OCI-LY7 (cell line): ENCODE data around the gene SPATA17. TPM values are rescaled to one million over a fixed set of nuclear protein-coding genes. Genes with fewer than 3 reads are reported as not detected.

Source experiments
- BruUV-seq: library from RNA; stranded (reverse); fragments of 400-500 nt; replicated peaks from 2 replicates; lab custom pipeline; 2021; lab: Mats Ljungman, UMichigan
- CTCF ChIA-PET: fragments of 300-600 bp; sonication (Branson Sonifier 250); formaldehyde crosslinking; loops from one replicate; lab custom pipeline; 2022; ENCODE audit warnings: antibody characterized with exemption; ENCODE audit not compliant: unreplicated experiment; lab: Charles Lee
- POLR2A ChIA-PET: fragments of 300-600 bp; sonication (Branson Sonifier 250); formaldehyde crosslinking; loops from one replicate; lab custom pipeline; 2022; ENCODE audit warnings: antibody characterized with exemption; lab: Charles Lee
- DNase-seq: peaks from one replicate; pipeline ENCODE4 v3.0.0-alpha.2; 2015; ENCODE audit warnings: low spot score
- H2AFZ ChIP-seq: fragments of 200-600 bp; sonication (generic), shearing (Covaris generic); 2 replicates; pipeline ENCODE4 v1.6.1; 2014; ENCODE audit warnings: mild to moderate bottlenecking, antibody characterized with exemption, low read length, moderate library complexity
- H3K27ac ChIP-seq: fragments of 200-600 bp; sonication (generic); 2 replicates; pipeline ENCODE4 v1.5.1; 2014; ENCODE audit warnings: mixed run types, low read depth, mild to moderate bottlenecking, moderate library complexity, low read length, inconsistent platforms; ENCODE audit not compliant: poor library complexity, severe bottlenecking
- H3K36me3 ChIP-seq: fragments of 200-600 bp; sonication (generic); 2 replicates; pipeline ENCODE4 v1.6.1; 2014; ENCODE audit warnings: mild to moderate bottlenecking, antibody characterized with exemption, low read length, moderate library complexity, mixed read lengths; ENCODE audit not compliant: insufficient read depth
- H3K4me1 ChIP-seq: fragments of 200-600 bp; sonication (generic); 2 replicates; pipeline ENCODE4 v1.5.1; 2014; ENCODE audit warnings: mild to moderate bottlenecking, low read length; ENCODE audit not compliant: insufficient read depth, poor library complexity, severe bottlenecking
- H3K4me2 ChIP-seq: fragments of 200-600 bp; sonication (generic); 2 replicates; pipeline ENCODE4 v1.6.1; 2014; ENCODE audit warnings: mild to moderate bottlenecking, low read length
- H3K4me3 ChIP-seq: fragments of 200-600 bp; sonication (generic); 2 replicates; pipeline ENCODE4 v1.5.1; 2014; ENCODE audit warnings: mild to moderate bottlenecking, low read depth, low read length; ENCODE audit not compliant: poor library complexity, severe bottlenecking
- H3K79me2 ChIP-seq: fragments of 200-600 bp; sonication (generic); 2 replicates; pipeline ENCODE4 v1.6.1; 2016; ENCODE audit warnings: low read depth, mild to moderate bottlenecking, low read length, moderate library complexity, mixed read lengths; ENCODE audit not compliant: insufficient read depth
- H3K9me2 ChIP-seq: fragments of 200-600 bp; sonication (generic); 2 replicates; pipeline ENCODE4 v1.6.1; 2016; ENCODE audit warnings: mild to moderate bottlenecking, low read length, mixed read lengths; ENCODE audit not compliant: insufficient read depth
- H3K9me3 ChIP-seq: fragments of 200-600 bp; sonication (generic); 2 replicates; pipeline ENCODE4 v1.6.1; 2014; ENCODE audit warnings: mild to moderate bottlenecking, mixed run types, low read length, mixed read lengths
- H4K20me1 ChIP-seq: fragments of 200-600 bp; sonication (generic); 2 replicates; pipeline ENCODE4 v1.6.1; 2014; ENCODE audit warnings: mild to moderate bottlenecking, antibody characterized with exemption, low read length, moderate library complexity, mixed read lengths; ENCODE audit not compliant: insufficient read depth
- CTCF ChIP-seq: fragments of 200-600 bp; sonication (generic); conservative IDR thresholded peaks from 2 replicates; pipeline ENCODE4 v1.5.1; 2014; ENCODE audit warnings: mild to moderate bottlenecking, antibody characterized with exemption, low read length, moderate library complexity, mixed read lengths
- EZH2phosphoT487 ChIP-seq: fragments of 200-600 bp; sonication (generic); IDR thresholded peaks from 2 replicates; pipeline ENCODE4 v1.6.1; 2018; ENCODE audit warnings: low read depth, borderline replicate concordance, mild to moderate bottlenecking, mixed run types, antibody characterized with exemption, low read length, moderate library complexity, mixed read lengths
- intact Hi-C: fragments of 100-400 bp; cut with micrococcal nuclease; formaldehyde crosslinking; loops from one replicate; pipeline ENCODE4 v1.10.0; 2022; ENCODE audit not compliant: unreplicated experiment
- total RNA-seq, 2 experiments: library from RNA; depleted of rRNA in 1 of 2; stranded (reverse); fragments of >200 nt in 1 of 2; shearing (Covaris generic) in 1 of 2; gene quantifications; 2 replicates each; pipeline ENCODE4 v1.2.3, GENCODE V29; 2014 to 2022

Gene SPATA17
- total RNA-seq, 2 experiments from 2014 or later: not detected

- peaks cover 20% of the 10 kb centered on the region; the same call in 1 of the 2 replicates for H3K36me3 ChIP-seq
- H3K79me2 ChIP-seq: no peaks in the 10 kb centered on the region
- intact Hi-C loops: no loop called here
- no peak overlapping the region for H2AFZ ChIP-seq
- H3K4me2 ChIP-seq: no peak overlapping the region
- no peaks in the 10 kb centered on the region for H3K9me2 ChIP-seq
- no peaks in the 10 kb centered on the region for H3K9me3 ChIP-seq
- no peak overlapping the region for H3K27ac ChIP-seq
- H4K20me1 ChIP-seq: no peaks in the 10 kb centered on the region
- CTCF ChIA-PET: no interaction called here
- H3K4me3 ChIP-seq: no peak overlapping the region
- BruUV-seq: no TSS peak
- no peak for DNase-seq
- TF ChIP-seq EZH2phosphoT487: no peak
- TF ChIP-seq CTCF: no peak
- POLR2A ChIA-PET: interaction anchor here (0.9 to 1.3 kb wide), 3 partner anchors 9 to 166 kb away, joined by 3 to 5 read pairs (median 3); no protein-coding TSS in a partner anchor
- no peaks in the 10 kb centered on the region for H3K4me1 ChIP-seq
These were observed 25.8 kb upstream of the SPATA17 start for GRCh38 chr1:217605390-217605789.

- H3K79me2 ChIP-seq: no peaks in the 10 kb centered on the region
- H3K27ac ChIP-seq: no peak overlapping the region
- no peaks in the 10 kb centered on the region for H3K4me1 ChIP-seq
- H3K9me3 ChIP-seq: no peaks in the 10 kb centered on the region
- no TSS peak for BruUV-seq
- no peak overlapping the region for H2AFZ ChIP-seq
- CTCF ChIA-PET: no interaction called here
- H3K36me3 ChIP-seq: peaks cover 46% of the 10 kb centered on the region; the same call in 1 of the 2 replicates
- H3K4me2 ChIP-seq: no peak overlapping the region
- no peaks in the 10 kb centered on the region for H3K9me2 ChIP-seq
- no peak for DNase-seq
- POLR2A ChIA-PET: interaction anchor here (0.6 to 1.7 kb wide), 5 partner anchors 9 to 307 kb away, joined by 3 to 5 read pairs (median 3); no protein-coding TSS in a partner anchor
- TF ChIP-seq CTCF (no peak), EZH2phosphoT487 (no peak)
- no peak overlapping the region for H3K4me3 ChIP-seq
- peaks cover 7% of the 10 kb centered on the region; the same call in 1 of the 2 replicates for H4K20me1 ChIP-seq
- intact Hi-C loops: no loop called here
These were observed 16.9 kb upstream of the SPATA17 start for GRCh38 chr1:217614200-217614712.

GRCh38 chr1:217617126-217617525 lies 14.0 kb upstream of the SPATA17 start:
- Histone ChIP-seq H2AFZ (no peak overlapping the region), H4K20me1 (peaks cover 7% of the 10 kb centered on the region; the same call in 1 of the 2 replicates), H3K27ac (no peak overlapping the region), H3K9me3 (no peaks in the 10 kb centered on the region), H3K79me2 (peaks cover 13% of the 10 kb centered on the region; the same call in 1 of the 2 replicates), H3K4me2 (no peak overlapping the region), H3K4me3 (no peak overlapping the region), H3K9me2 (no peaks in the 10 kb centered on the region), H3K36me3 (peaks cover 31% of the 10 kb centered on the region; the same call in 1 of the 2 replicates), H3K4me1 (no peaks in the 10 kb centered on the region)
- POLR2A ChIA-PET: interaction anchor here (0.6 to 1.0 kb wide), 3 partner anchors 10 to 31 kb away, joined by 3 read pairs; no protein-coding TSS in a partner anchor
- CTCF ChIA-PET: no interaction called here
- BruUV-seq: no TSS peak
- DNase-seq: no peak
- intact Hi-C loops: no loop called here
- no peak for TF ChIP-seq CTCF
- no peak for TF ChIP-seq EZH2phosphoT487
